GM12864 (cell line): ENCODE results near the gene SCAF1.
"Not testable (repeated sequence)": the region's sequence is repeated elsewhere in the genome, so short reads cannot be mapped to it uniquely, and the experiment has no call there.

Experiments used
- DNase-seq: peaks from one replicate; pipeline ENCODE4 v3.0.0-alpha.2; 2011; ENCODE audit warnings: low read depth
- H3K4me3 ChIP-seq: 2 replicates; pipeline ENCODE4 v1.5.1; 2011; ENCODE audit warnings: mild to moderate bottlenecking, low read depth, low read length, control low read depth
- TF ChIP-seq, protein P1 (sequence below): IDR thresholded peaks from 2 replicates; pipeline ENCODE4 v1.5.1; 2011; ENCODE audit warnings: low read depth, mild to moderate bottlenecking, moderate library complexity, low read length, control low read depth, inconsistent platforms; ENCODE audit errors: missing control alignments

SCAF1 gene

GRCh38 chr19:49631014-49631588 is 10.9 kb upstream of the SCAF1 start:
- DNase-seq: no peak
- H3K4me3 ChIP-seq: no peak overlapping the region
- TF ChIP-seq, protein P1, sequence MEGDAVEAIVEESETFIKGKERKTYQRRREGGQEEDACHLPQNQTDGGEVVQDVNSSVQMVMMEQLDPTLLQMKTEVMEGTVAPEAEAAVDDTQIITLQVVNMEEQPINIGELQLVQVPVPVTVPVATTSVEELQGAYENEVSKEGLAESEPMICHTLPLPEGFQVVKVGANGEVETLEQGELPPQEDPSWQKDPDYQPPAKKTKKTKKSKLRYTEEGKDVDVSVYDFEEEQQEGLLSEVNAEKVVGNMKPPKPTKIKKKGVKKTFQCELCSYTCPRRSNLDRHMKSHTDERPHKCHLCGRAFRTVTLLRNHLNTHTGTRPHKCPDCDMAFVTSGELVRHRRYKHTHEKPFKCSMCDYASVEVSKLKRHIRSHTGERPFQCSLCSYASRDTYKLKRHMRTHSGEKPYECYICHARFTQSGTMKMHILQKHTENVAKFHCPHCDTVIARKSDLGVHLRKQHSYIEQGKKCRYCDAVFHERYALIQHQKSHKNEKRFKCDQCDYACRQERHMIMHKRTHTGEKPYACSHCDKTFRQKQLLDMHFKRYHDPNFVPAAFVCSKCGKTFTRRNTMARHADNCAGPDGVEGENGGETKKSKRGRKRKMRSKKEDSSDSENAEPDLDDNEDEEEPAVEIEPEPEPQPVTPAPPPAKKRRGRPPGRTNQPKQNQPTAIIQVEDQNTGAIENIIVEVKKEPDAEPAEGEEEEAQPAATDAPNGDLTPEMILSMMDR: no peak

DNA sequence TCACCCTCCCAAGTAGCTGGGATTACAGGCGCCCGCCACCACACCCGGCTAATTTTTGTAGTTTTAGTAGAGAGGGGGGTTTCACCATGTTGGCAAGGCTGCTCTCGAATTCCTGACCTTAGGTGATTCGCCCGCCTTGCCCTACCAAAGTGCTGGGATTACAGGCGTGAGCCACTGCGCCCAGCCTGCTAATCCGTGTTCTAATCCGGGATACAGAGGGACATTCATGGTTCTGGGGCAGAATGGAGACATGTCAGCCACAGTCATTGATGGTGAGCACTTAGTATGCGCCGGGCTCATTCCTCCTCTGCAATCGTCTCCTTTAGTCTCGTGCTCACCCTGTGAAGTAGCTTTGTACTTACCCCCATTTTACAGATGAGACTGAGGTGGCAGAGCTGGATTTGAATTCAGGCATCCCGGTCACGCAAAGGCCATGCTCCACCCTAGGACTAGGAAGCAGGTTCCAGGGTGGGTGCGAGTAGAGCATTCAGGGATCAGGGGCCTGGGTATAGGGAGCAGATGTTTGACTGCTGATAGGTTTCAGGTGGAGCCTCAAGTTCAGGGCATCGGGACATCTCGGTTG is 10.3 kb upstream of the SCAF1 start:
- no peak for DNase-seq
- no peak overlapping the region for H3K4me3 ChIP-seq
- TF ChIP-seq, protein P1: no peak

DNA sequence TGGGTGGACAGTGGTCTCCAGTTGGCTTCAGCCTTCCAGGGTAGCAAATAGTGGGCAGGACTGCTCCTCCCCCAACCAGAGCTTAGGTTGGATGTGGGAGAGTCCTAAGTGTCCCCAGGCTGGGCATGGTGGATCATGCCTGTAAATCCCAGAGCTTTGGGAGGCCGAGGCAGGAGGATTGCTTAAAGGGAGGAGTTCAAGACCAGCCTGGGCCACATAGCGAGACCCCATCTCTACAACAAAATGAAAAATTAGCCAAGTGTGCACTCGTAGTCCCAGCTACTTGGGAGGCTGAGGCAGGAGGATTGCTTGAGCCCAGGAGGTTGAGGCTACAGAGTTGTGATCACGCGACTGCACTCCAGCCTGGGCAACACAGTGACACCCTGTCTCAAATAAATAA is 9.4 kb upstream of the SCAF1 start:
- DNase-seq: no peak
- H3K4me3 ChIP-seq: no peak overlapping the region
- TF ChIP-seq, protein P1: no peak

DNA sequence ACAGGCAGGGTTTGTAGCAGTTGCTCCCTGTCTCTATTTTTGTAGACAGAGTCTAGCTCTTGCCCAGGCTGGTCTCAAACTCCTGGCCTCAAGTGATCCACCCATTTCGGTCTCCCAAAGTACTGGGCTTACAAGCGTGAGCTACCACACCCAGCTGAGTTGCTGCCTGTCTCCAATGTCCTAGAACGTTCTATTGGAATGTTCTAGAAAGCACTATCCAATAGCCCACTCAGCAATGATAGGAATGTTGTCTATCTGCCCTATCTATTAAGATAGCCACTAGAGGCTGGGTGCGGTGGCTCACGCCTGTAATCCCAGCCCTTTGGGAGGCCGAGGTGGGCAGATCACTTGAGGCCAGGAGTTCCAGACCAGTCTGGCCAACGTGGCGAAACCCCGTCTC is 8.7 kb upstream of the SCAF1 start:
- not testable (repeated sequence) for H3K4me3 ChIP-seq, DNase-seq

- DNase-seq: no peak
- TF ChIP-seq, protein P1: no peak
- no peak overlapping the region for H3K4me3 ChIP-seq
These were observed 6.3 kb upstream of the SCAF1 start for GRCh38 chr19:49635530-49636232.

GRCh38 chr19:49636233-49636932 is 5.6 kb upstream of the SCAF1 start:
- no peak overlapping the region for H3K4me3 ChIP-seq
- DNase-seq: no peak

More at GRCh38 chr19:49636233-49636932, 5.6 kb upstream of the SCAF1 start:
- TF ChIP-seq, protein P1: no peak
